Neuron (in vitro differentiated cells): ENCODE measurements around the gene SP7.
"Not testable (repeated sequence)": the region's sequence is repeated elsewhere in the genome, so short reads cannot be mapped to it uniquely, and the experiment has no call there.

ENCODE experiments used
- H2AFZ ChIP-seq: one replicate; pipeline ENCODE4 v1.6.1; 2013; ENCODE audit warnings: low read depth, mild to moderate bottlenecking, inconsistent platforms, low read length, moderate library complexity
- H3K27me3 ChIP-seq: one replicate; pipeline ENCODE4 v1.6.1; 2013; ENCODE audit warnings: low read length; ENCODE audit not compliant: insufficient read depth
- H3K36me3 ChIP-seq: one replicate; pipeline ENCODE4 v1.6.1; 2013; ENCODE audit warnings: low read length; ENCODE audit not compliant: insufficient read depth
- H3K4me1 ChIP-seq: one replicate; pipeline ENCODE4 v1.6.1; 2013; ENCODE audit warnings: low read length; ENCODE audit not compliant: insufficient read depth
- H3K4me3 ChIP-seq: 2 replicates; pipeline ENCODE4 v1.5.1; 2013; ENCODE audit warnings: mild to moderate bottlenecking, low read length, moderate library complexity
- H3K9me3 ChIP-seq: one replicate; pipeline ENCODE4 v1.6.1; 2013; ENCODE audit warnings: low read length

Gene SP7

GRCh38 chr12:53336181-53336681 is at the start of gene SP7:
TSS of gene SP7 (minus strand) at chr12:53336354. CDS start at chr12:53335646, 708 bp downstream.
- peaks cover 58% of the 10 kb centered on the region for H3K27me3 ChIP-seq

GRCh38 chr12:53383258-53383657 is 47.1 kb upstream of the SP7 start:
- H3K4me1 ChIP-seq = peaks cover 35% of the 10 kb centered on the region

More at GRCh38 chr12:53336181-53336681, at the start of gene SP7:
- Histone ChIP-seq H3K9me3 (no peaks in the 10 kb centered on the region), H3K4me1 (no peaks in the 10 kb centered on the region), H3K36me3 (no peaks in the 10 kb centered on the region), H2AFZ (no peak within 1 kb of the TSS), H3K4me3 (no peak within 1 kb of the TSS)

GRCh38 chr12:53381731-53382630 is 45.8 kb upstream of the SP7 start:
- H3K27me3 ChIP-seq = no peaks in the 10 kb centered on the region
- no peak overlapping the region for H2AFZ ChIP-seq
- peak overlapping the region; percentile 53 for H3K4me3 ChIP-seq
- peaks cover 2% of the 10 kb centered on the region for H3K9me3 ChIP-seq
- peaks cover 39% of the 10 kb centered on the region for H3K36me3 ChIP-seq
- H3K4me1 ChIP-seq = peaks cover 31% of the 10 kb centered on the region

More at GRCh38 chr12:53383258-53383657, 47.1 kb upstream of the SP7 start:
- Histone ChIP-seq H3K4me3 (no peak overlapping the region), H3K36me3 (peaks cover 47% of the 10 kb centered on the region), H3K27me3 (no peaks in the 10 kb centered on the region), H3K9me3 (peaks cover 2% of the 10 kb centered on the region), H2AFZ (no peak overlapping the region)

DNA sequence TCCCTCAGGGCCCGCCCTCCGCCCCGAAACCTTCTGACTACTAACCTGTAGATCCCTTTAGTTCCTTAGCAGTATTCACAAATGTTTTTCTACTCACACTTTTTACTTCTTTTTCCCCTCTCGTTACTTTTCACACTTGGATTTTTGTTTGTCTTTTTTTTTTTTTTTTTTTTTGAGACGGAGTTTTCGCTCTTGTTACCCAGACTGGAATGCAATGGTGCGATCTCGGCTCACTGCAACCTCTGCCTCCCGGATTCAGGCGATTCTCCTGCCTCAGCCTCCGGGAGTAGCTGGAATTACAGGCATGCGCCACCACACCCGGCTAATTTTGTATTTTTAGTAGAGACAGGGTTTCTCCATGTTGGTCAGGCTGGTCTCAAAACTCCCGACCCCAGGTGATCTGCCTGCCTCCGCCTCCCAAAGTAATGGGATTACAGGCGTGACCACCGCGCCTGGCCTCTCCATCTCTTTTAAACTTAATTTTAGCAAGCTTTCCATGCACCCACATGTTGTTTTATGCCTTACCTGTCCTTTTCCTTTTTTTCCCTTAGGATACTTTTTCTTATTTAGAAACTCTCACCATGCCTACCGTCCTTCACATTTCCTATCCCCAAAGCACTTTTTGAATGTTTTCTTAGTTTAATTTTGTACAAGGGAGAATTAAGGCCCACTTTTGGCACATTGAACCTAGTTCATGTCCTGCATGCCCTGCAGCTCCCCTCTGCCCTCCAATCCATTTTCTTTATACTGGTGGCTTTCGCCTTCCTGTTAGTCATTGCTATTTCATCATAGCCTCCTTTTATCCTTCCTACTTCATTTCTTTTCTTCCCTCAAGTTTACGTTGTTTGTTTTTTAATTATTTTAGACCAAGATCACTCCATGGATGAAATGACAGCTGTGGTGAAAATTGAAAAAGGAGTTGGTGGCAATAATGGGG is 44.9 kb upstream of the SP7 start:
- peaks cover 31% of the 10 kb centered on the region for H3K4me1 ChIP-seq
- H3K36me3 ChIP-seq = peaks cover 32% of the 10 kb centered on the region
- H2AFZ ChIP-seq = no peak overlapping the region
- H3K27me3 ChIP-seq = no peaks in the 10 kb centered on the region
- H3K4me3 ChIP-seq = peak overlapping the region; percentile 53
- H3K9me3 ChIP-seq = peaks cover 2% of the 10 kb centered on the region

GRCh38 chr12:53380104-53380793 is 44.1 kb upstream of the SP7 start, which contains the start of gene SP1:
TSS of gene SP1 (plus strand) at chr12:53380176. CDS start at chr12:53380292, 116 bp downstream.
- Histone ChIP-seq H2AFZ (peak within 1 kb of the TSS; percentile 7), H3K9me3 (peaks cover 2% of the 10 kb centered on the region), H3K4me3 (peak within 1 kb of the TSS; percentile 60), H3K36me3 (peaks cover 32% of the 10 kb centered on the region), H3K27me3 (no peaks in the 10 kb centered on the region), H3K4me1 (peaks cover 31% of the 10 kb centered on the region)

DNA sequence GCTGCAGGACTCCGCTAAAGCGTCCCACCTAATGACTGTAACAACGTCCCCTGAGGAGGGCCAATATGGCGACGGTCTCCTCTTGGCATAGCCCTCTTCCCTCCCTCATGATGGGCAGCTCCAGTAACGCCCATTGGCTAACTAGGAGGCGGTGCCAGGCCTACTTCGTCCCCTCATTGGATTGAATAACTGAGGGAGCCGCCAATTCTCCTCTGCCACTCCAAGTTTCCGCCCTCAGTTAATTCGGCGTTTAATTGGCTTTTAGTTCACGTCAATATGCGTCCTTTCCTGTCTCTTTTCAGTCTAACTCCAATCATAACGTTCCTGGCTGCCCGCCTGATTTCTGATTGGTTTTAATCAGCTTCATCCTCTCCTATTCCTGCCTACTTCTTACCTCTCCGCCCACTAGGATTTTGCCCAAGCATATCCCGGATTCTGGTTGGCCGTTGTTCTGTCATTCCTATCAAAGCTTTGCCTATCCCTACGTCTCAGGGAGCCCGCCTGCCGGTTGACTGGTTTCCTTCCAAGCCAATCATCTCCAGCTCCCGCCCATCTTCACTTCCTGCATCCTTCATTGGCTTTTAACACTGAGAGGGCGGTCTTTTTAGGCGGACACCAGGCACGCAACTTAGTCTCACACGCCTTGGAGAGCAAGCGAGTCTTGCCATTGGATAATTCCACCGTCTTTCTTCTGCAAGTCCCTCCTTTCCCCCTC is 43.4 kb upstream of the SP7 start:
- peak overlapping the region; percentile 7 for H2AFZ ChIP-seq
- H3K4me3 ChIP-seq = peak overlapping the region; percentile 60
- H3K27me3 ChIP-seq = no peaks in the 10 kb centered on the region
- H3K4me1 ChIP-seq = peaks cover 30% of the 10 kb centered on the region
- H3K9me3 ChIP-seq = peaks cover under 1% of the 10 kb centered on the region
- H3K36me3 ChIP-seq = peaks cover 30% of the 10 kb centered on the region

DNA sequence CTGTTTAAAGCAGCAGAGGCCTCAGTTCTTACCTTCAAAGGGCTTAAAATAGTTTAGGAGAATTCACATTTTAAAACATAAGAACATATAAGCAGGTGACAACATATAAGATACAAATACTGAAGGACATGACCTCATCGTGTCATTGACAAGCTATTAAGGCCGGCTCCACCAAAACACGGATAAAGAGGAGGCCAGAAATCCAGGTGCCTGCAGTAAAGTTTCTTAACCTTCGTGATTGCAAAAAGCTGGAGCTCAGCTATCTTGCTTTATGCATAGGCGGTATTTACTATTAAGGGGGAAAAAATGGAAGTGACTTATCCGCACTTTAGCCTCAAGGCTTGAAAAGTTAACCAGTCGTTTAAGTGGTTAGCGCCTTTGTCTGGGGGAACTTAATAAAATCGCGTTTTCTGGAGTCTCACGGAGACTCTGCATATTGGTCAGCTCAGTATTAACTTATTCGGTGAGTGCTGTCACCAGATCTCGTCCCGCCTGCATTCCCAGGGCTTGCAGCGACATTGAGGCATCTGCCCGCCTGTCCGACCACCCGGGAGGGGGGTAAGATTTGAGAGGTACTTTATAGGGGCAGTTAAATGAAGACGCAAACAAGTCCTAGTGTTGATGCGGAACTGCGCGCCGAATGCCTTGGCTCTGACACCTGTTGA is 42.7 kb upstream of the SP7 start:
- H3K4me3 ChIP-seq = peak overlapping the region; percentile 60
- H2AFZ ChIP-seq = peak overlapping the region; percentile 7
- H3K9me3 ChIP-seq = no peaks in the 10 kb centered on the region
- no peaks in the 10 kb centered on the region for H3K27me3 ChIP-seq
- H3K4me1 ChIP-seq = peaks cover 28% of the 10 kb centered on the region
- peaks cover 26% of the 10 kb centered on the region for H3K36me3 ChIP-seq

- no peak overlapping the region for H2AFZ ChIP-seq
- H3K27me3 ChIP-seq = no peaks in the 10 kb centered on the region
- H3K4me3 ChIP-seq = no peak overlapping the region
- H3K36me3 ChIP-seq = peaks cover 20% of the 10 kb centered on the region
- peaks cover 25% of the 10 kb centered on the region for H3K4me1 ChIP-seq
- no peaks in the 10 kb centered on the region for H3K9me3 ChIP-seq
These were observed 42.1 kb upstream of the SP7 start for GRCh38 chr12:53378222-53378621.

DNA sequence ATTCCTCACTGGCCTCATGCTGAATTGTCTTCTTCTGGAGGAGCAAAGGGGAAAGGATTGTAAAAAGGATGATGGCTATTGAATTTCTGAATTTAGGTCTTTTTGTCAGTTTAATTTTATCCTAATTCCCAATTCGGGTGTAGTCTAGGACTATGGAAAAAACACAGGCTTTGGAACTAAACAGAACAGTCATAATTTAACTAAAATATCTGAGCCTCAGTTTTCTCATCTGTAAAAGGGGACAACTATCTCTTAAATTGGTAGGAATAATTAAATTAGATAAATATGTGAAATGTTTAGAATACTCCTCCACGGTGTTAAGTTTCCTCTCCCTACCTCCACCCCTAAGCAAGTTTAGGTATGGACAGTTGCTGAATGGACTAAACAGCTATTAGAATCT is 40.6 kb upstream of the SP7 start:
- H3K4me3 ChIP-seq = no peak overlapping the region
- H2AFZ ChIP-seq = no peak overlapping the region
- H3K27me3 ChIP-seq = no peaks in the 10 kb centered on the region
- H3K36me3 ChIP-seq = peaks cover 5% of the 10 kb centered on the region
- H3K9me3 ChIP-seq = no peaks in the 10 kb centered on the region
- H3K4me1 ChIP-seq = peaks cover 16% of the 10 kb centered on the region

GRCh38 chr12:53374277-53374676 is 38.1 kb upstream of the SP7 start:
- peaks cover 19% of the 10 kb centered on the region for H3K4me1 ChIP-seq
- H2AFZ ChIP-seq, H3K27me3 ChIP-seq, H3K4me3 ChIP-seq, H3K9me3 ChIP-seq, H3K36me3 ChIP-seq: not testable (repeated sequence)

DNA sequence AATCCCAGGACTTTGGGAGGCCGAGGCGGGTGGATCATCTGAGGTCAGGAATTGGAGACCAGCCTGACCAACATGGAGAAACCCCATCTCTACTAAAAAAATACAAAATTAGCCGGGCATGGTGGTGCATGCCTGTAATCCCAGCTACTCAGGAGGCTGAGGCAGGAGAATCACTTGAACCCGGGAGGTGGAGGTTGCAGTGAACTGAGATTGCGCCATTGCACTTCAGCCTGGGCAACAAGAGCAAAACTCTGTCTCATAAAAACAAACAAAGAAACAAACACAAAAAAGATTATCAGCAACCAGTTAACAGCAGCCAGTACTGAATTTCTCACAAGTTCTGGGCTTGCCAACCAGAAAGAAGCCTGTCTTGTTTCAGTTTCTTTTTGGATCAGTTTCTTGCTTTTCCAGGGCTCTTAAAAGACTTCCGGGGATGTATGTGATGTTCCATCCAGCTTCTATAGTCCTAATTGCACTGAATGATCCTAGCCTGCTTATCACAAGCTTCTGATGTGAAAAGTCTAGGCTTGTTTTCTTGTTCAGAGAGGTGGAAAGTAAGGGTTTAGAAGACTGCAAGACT is 37.5 kb upstream of the SP7 start:
- not testable (repeated sequence) for H3K27me3 ChIP-seq, H3K9me3 ChIP-seq, H3K36me3 ChIP-seq, H3K4me3 ChIP-seq, H2AFZ ChIP-seq
- peaks cover 14% of the 10 kb centered on the region for H3K4me1 ChIP-seq
